CD4-positive, alpha-beta T cell treated with Interleukin-1 beta for 1 hour (primary cell): ENCODE results near the gene NOM1.
"Not testable (repeated sequence)": the region's sequence is repeated elsewhere in the genome, so short reads cannot be mapped to it uniquely, and the experiment has no call there.

ENCODE experiments used
- DNase-seq, 2 donors: peaks; one replicate each; pipeline ENCODE4 v3.0.0-alpha.2; 2020 to 2022

NOM1 gene

DNA sequence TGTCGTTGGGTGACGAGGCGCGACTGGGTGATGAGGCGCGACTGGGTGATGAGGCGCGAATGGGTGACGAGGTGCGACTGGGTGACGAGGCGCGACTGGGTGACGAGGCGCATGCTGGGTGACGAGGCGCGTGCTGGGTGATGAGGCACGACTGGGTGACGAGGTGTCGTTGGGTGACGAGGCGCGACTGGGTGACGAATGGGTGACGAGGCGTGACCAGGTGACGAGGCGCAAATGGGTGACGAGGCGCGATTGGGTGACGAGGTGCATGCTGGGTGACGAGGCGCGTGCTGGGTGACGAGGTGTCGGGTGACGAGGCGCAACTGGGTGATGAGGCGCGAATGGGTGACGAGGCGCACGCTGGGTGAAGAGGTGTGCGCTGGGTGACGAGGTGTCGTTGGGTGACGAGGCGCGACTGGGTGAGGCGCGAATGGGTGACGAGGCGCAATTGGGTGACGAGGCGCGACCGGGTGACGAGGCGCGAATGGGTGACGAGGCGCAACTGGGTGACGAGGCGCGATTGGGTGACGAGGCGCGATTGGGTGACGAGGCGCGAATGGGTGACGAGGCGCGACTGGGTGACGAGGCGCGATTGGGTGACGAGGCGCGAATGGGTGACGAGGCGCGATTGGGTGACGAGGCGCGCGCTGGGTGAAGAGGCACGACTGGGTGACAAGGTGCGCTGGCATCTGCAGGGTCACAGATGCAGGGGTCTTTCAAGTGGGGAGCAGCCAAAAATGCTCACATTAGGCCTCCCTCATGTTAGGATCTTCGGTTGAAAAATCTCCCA lies 7.9 kb upstream of the NOM1 start:
- no peak for DNase-seq

DNA sequence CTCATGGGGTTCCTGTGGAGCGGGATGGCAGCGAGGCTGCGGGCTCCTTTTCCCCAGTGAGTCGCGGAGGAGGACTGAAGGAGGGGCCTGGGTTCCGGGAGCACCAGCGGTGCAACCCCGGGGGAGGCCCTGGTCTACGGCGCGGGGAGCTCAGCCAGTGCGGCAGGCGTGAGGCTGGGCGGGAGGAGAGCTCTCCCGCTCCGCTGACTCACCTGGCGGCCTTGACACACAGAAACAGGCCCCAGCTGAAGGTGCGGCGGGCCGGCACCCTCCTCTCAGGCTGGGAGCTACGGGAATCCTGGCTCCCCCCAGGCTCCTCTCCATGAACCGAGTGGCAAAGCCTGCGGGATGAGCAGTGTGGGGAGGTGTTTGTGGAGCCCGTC lies 6.8 kb upstream of the NOM1 start:
- DNase-seq = no peak

DNA sequence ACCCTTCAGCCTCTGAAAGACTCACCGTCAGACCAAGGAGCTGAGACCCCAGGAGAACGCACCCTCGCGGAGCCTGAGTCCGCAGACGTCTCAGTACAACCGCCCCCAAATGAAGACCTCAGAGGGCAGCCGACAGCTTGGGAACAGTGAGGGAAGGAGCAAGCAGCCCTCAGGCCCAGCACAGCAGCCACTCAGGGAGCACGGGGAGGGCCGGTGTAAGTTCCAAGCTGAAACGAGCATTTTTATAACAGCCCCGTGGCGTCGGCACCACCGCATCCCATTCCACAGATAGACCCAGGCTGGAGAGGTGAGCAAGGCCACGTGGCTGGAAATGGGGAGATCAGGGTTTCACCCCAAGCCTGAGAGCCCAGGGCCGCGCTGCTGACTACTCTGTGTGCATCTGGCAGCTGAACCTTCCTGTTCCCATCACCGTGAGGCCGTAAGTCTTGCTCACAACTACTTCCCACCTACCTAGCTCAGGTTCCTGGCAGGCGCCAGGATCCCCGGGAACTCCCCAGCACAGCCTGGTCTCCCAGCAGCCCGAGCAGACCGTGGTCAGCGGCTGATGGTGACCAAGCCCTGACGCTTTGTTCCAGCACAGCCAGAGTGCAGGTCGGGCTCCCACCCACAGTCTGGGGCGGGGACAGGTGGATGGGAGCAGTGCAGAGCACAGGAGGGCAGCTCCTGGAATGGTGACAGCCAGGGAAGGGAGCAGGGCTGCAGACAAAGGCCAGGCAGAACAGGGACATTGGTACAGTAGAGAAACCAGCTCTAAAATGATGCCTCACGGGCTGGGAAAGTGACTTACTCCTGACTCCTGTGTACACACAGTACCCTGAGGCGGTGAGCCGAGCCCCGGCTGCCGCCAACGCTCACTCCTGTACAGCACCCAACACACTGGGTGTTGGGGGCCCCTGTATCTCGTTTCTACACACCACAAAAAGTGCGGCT lies 6.1 kb upstream of the NOM1 start:
- no peak for DNase-seq

DNA sequence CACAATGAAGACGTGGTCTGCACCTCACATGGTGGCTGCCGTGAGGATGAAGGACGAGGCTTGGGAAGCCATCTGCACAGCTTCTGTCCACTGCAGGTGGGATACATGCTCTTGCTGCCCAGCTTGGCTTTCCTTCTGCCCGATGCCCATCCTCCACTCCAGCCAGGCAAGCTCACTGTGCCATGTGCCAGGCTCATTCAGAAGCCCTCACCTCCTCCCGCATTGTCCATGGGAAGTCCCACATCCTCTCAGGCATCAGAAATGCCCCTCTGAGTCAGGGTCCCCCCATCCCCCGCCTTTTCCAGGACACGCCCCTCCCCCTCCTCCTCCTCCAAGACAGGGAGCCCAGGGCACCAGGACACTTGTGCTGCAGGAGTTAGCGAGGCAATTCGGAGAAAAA lies 4.6 kb upstream of the NOM1 start:
- no peak for DNase-seq

DNA sequence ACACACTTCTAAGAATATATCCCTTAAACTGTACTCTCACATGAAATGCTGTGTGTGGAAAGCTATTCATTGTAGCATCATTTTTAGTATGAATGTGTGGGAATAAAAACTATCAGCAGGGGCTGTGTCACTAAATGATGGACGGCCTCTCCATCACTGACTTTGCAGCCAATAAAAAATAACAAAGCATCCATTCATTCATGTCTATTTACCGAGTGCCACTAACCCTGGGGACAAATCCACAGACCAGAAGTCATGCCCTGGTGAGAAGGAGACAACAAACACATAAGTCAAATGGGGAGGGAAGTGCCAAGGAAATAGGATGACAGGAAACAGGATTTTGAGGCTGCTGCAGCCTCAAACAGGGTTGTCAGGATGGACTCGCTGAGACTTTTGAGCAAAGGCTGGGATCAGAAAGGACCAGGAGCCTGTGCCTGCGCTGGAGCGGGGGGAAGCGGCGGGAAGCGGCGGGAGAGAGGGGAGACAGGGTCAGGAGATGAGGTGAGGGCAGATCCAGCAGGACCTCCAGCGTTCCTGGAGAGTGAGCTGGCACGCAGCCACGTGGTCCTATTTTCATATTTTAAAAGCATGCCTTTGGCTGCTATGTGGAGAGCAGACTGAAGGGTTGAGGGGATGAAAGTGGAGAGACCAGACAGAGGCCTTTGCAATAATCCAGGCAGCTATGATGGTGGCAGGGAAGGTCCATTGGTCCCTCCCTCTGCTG lies 2.2 kb upstream of the NOM1 start:
- no peak for DNase-seq

DNA sequence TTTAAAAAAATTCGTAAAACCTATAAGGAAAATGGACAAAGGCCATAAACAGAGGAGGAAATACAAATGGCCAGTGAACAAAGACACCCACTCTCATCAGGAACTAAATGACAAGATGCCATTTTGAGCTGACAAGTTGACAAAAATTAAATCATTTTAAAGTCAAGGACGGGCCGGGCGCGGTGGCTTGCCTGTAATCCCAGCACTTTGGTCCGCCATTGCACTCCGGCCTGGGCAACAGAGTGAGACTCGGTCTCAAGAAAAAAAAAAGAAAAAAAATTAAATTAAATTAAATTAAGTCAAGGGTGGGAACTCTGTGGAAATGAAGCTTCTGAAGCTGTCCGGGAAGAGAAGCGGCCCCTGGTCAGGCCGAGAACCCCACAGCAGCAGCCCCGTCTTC lies 1.2 kb upstream of the NOM1 start:
- no peak for DNase-seq

DNA sequence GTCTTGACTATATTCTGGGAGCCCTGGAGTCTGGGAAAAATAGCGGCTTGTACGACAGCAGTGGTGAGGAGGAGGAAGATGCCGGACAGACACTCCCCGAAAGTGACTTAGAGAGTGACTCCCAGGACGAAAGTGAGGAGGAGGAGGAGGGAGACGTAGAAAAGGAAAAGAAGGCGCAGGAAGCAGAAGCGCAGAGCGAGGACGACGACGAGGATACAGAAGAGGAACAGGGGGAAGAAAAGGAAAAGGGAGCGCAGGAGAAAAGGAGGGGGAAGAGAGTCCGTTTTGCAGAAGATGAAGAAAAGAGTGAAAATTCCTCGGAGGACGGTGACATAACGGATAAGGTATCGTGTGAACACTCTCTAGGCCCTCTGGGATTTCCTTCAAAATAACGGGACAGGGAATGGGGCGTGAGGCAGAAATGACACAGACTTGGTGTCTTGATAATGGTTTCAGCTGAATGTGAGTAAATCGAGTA lies 908 bp downstream of the NOM1 start:
- no peak for DNase-seq

DNA sequence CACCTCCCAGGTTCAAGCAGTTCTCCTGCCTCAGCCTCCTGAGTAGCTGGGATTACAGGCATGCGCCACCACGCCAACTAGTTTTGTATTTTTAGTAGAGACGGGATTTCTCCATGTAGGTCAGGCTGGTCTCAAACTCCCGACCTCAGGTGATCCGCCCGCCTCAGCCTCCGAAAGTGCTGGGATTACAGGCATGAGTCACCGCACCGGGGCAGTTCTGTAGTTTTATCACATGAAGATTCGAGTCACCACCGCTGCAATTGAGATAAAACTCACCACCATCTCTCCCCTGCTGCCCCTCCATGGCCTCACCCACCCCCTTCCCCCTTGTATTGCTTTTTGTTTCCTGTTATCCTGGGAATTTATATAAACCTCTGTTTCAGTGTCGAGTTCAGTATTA lies 3.7 kb downstream of the NOM1 start:
- not testable (repeated sequence) for DNase-seq

DNA sequence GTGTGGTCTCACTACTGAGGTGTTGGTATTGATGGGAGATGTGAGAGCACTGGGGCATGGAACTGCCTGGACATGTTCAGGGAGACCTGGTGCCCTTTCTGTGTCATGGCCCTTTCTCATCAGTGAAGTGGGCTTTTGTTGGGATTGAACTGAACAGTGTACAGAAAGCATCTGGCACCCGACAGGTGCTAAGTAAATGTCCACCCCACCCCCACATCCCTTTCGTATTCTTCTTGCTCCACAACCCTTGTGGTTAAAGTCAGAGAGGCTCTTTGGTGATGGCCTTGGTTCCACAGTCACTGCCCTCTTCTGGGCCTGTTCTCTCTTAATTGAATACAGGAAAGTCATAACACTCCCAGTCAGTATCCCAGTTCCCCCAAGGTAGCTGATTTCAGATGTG lies 5.4 kb downstream of the NOM1 start:
- no peak for DNase-seq

DNA sequence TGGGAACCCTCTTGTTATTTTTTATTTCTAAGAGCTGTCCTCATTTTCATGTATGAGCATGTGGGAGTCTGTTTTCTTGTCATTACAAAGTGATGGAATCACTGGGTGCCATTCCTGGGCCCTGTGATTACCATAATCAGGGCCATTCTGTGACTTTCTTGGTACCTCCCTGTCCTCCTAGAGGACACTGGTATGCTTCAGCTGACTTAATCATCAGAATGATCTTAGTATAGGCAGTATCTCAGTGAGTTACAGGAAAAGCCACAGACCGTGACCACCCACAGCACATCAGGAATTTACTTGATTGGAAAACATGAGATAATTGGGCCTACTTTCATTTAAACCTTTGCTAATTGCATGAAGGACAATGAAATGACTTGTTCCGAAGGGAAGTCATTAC lies 7.2 kb downstream of the NOM1 start:
- no peak for DNase-seq

DNA sequence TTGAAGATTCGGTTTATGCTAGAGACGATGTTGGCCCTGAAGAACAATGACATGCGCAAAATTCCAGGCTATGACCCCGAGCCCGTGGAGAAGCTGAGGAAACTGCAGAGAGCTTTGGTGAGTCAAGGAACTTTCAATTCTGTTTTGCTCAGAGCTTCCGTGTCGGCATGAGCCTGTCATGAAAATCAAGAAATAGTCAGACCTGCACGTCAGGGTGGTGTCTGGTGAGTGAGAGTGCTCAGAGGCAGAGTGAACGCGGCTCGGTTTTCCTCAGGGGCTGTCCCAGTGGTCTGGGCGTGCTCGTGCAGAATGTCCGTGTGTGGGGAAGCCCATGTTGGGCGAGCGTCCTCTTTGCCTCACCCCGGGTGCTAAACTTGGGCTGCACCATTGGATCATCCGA lies 12.6 kb downstream of the NOM1 start:
- DNase-seq = no peak

DNA sequence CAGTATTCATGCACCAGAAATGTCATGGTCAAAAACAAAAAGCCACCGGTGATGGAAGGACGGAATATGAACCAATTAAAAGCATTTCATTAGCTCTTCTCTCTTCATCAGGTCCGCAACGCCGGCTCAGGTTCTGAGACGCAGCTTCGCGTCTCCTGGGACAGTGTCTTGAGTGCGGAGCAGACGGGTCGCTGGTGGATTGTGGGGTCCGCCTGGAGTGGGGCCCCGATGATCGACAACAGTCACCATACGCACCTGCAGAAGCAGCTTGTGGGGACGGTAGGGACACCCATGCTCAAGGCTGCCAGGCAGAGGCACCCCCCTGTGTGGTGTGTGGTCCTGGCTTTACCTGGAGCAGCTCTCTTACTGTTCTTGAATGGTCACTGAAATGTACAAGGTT lies 13.4 kb downstream of the NOM1 start:
- DNase-seq = no peak

DNA sequence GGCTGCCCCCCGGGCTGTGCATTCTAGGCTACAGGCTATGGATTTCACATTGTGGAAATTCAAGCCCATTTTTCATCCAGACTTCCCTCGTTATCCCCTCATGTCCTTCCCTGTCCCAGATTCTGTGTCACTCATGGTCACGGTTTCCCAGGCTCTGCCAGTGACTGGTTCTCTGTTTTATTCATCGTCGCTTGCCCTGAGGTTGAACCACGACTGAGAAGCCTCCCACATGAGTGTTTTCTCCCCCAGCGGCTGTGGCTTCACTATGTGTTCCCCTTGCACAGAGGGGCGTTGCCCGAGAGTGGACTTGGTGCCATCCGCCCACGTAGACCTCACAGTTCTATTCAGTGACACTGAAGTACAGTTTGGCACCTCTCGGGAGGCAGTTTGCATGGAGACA lies 14.0 kb downstream of the NOM1 start:
- no peak for DNase-seq

DNA sequence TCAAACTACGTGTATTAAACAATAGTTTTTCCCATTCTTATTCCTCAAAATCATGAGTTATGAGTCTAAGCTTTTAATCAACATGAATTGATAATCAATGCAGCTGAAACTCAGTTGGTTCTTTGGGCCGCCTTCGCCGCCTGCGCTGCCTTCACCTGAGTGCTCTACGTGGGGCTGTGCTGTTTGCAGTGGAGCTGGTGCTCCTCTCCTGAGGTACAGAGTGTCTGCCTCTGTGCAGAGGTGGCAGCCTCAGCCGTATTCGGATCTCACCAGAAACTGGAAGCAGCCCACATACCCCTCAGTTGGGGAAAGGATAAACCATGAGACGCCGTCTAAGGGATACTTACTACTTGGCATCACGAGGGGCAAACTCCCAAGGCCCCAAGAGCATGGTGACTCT lies 15.5 kb downstream of the NOM1 start:
- no peak for DNase-seq

DNA sequence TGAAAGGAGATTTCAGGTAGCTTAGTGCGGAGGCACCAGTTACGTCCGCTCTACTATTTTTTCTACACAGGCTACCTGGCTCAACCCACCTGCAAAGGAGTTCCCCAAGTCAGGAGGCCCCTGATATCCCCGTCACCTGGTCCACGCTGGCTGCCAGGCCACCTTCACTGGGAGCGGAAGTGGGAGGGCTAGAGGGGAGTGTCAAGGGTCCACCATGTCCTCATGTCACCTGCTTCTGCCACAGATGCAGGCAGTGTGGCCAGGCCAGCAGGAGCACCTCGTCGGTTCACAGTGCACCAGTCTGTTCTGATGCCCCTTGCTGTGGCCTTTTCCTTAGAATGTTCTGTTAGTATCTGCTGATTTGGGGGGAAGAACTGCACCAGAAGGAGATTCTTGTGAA lies 16.9 kb downstream of the NOM1 start:
- no peak for DNase-seq

DNA sequence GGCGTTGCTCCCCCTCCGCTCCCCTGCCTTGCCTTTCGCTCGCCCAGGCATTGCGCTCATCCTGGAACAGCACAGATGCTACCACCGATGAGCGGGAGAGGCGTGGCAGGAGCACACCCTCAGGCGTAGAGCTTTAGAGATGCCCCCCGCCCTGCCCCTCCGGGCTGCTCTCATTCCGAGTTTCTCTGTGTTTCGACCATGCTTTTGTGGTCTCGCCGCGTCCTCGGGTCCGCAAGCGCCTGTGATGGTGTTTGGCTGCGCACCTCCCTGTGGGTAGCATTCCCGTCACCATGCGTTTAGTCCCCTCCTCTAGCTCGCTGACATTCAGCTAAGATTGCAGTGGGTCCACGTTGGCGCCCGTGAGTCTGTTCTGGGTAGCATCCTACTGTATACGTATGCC lies 18.7 kb downstream of the NOM1 start:
- DNase-seq = no peak

DNA sequence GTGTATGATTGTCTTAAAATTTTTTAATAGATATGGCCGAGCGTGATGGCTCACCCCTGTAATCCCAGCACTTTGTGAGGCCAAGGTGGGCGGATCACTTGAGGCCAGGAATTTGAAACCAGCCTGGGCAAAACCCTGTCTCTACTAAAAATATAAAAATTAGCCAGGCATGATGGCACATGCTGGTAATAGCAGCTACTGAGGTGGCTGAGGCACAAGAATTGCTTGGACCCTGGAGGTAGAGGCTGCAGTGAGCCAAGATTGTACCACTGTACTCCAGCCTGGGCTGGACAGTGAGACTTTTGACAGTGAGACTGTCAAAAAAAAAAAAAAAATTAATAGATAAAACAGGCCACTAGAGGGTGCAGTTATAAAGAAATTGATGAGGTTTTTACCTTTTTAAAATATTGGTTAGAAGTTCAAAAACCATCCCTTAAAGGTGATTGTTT lies 20.5 kb downstream of the NOM1 start:
- DNase-seq = no peak

DNA sequence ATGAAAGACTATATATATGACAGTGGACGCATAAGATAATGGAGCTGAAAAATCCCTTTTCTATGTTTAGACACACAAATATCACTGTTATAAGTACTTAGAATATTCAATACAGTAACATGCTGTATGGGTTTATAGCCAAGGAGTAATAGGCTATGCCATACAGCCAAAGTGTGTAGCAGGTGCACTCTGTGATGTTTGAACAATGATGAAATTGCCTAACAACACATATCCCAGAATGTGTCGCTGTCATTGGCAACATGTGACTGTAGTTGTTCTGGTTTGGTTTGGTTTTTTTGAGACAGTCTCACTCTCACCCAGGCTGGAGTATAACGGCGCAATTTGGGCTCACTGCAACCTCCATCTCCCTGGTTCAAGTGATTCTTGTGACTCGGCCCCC lies 26.1 kb downstream of the NOM1 start:
- no peak for DNase-seq

DNA sequence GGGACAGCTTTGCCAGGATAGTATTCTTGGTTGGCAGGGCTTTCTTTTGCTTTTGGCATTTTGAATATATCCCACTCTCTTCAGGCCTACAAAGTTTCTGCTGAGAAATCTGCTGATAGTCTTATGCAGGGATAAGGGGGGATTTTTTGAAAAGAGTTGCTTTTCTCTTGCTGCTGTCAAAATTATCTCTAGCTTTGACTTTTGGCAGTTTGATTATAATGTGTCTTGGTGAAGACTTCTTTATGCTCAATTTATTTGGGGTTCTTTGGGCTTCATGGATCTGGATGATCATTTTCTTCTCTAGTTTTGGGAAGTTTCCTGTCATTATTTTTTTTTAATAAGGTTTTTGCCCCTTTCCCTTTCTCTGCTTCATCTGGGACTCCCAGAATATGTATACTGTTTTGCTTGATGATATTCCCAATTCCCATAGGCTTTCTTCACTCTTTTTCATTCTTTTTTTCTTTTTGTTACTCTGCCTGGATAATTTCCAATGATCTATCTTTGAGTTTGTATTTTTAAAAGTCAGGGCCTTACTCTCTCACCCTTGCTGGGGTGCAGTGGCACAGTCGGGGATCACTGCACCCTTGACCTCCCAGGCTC lies 29.6 kb downstream of the NOM1 start:
- DNase-seq = no peak

DNA sequence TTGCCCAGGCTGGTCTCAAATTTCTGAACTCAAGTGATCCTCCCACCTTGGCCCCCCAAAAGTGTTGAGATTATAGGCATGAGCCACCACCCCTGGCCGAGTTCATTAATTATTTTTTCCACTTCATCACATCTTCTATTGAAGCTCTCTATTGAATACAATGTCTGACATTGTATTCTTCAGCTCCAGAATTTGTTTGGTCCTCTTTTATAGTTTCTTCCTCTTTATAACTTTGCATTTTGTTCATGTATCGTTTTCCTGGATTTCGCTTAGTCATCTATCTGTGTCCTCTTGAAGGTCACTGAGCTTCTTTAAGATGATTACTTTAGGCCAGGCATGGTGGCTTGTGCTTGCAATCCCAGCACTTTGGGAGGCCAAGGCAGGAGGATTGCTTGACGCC lies 30.2 kb downstream of the NOM1 start:
- DNase-seq = no peak

DNA sequence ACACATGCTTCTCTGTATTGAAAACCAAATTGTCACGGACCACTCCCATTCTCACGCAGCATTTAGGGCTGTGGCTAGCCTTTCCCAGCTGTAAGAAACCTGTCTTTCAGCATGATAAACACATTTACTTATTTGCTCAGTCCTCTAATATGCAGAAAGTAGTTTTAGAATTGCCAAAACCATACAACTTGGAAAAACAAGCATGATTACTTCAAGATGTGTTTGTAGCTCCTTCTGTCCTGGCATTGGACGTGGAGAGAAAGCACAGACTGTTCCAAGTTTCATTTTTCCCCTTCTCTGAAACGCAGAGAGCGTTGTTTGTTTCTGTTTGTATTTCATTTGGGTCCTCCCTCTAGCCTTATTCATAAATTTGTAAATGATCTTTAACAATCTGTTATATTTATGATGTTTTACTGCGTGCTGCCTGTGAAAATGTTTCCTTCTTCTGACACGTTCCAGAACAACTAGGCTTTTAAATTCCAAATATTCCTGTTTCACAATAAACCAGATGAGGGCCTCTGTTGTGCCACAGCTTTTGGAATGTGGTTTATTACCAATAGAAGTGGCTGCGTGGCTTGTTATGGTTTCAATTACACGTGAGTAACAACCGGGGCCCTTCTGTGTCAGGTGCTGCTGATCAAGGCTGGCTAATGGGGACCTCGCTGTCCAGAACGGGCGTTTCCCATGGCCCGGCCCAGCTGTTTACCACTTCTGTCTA lies 34.8 kb downstream of the NOM1 start:
- no peak for DNase-seq
